Stimulated activated naive CD4-positive, alpha-beta T cell (primary cell): ENCODE data around the gene TMEM218.

Experiments
- DNase-seq, 6 experiments: peaks; one replicate each; lab custom pipeline; 2025; lab: John Stamatoyannopoulos, UW

TMEM218 gene

DNA sequence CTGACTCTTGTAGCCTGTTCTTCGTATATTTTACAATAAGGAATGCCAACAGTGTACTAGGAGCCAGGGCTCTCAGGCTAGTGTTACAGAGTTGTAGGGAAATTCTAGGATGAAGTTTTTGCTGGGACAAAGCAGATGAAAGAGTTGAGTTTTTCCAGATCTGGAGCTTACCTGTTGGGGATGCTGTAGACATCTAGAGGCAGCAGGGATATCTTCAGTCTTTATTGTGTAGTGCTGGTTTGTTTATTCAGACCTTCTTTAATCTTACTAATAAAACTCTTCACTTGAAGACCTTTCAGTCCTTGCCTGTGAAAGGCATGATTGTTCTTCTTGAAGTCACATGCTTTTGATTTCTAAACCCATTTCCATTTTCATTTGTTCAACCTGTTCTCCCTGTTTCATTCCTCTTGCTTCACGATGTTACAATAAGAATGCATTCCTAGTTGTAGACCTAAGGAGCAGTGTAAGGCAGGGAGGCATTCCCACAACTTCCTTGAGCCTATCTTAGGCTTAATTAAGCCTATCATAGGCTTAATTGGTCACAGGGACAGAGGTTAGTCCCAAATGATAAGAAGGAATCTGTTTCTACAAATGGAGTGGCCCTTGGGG, 56.2 kb downstream of the TMEM218 start:
- DNase-seq: no peak

DNA sequence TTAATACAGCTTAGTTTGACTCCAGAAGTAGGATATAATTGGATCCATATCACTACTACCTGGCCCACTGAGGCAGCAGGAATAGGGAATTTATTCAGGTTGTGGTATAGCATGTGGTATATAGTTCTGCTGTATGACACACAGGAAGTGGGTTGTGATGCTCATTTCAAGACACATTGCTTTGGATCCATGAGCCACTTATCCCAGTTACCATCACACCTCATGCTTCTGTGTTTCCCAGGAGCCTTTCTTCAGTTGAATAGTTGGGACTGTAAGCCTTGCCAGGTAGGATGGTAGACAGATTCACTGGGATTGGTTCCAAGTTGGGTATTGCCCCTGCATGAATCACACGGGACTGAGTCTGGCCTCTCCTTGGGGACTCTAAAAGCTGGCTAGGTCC, 58.3 kb downstream of the TMEM218 start:
- no peak for DNase-seq

- no peak for DNase-seq
Observed at GRCh38 chr11:125052047-125052446, 59.4 kb downstream of the TMEM218 start.

DNA sequence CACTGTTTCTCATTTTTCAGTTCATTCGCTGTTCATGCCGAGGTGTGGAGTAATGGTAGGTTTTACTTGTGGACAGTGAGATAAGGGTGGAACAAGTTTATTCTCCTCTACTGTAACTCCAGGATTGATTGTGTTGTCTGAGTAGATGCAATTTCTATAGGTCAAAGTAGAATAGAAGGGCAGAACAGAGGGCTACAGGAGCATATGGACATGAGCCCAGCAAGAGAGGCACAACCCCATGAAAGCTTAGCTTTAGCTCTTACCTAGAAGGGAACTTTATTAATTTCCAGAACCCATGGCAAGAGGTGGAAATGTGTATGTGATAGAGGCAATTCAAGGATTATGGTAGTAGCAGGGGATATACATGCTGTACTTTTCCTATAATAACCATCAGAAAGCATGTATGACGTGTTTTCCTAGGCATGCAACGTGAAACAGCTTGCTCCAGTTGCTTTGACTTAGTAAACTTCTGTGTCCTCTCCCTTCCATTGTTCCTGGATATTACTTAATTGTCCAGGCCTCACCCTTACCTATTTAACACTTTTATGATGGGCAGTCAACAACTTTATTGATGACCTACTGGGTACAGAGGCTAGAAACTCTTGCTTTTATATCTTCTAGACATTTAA, 62.1 kb downstream of the TMEM218 start:
- no peak for DNase-seq
